ENCODE measurements around the gene TBX19.

TBX19 gene

GRCh38 chr1:168362991-168363390, 82.3 kb downstream of the TBX19 start:
- peak in 1 of 2 experiments; percentile 46 for DNase-seq

Data from activated T-cell treated with anti-CD3 and anti-CD28 coated beads, Interleukin-2, amount 50 U/mL, for 48 hours (primary cell).